Activated T-helper 1 cell treated with anti-CD3 and anti-CD28 coated beads, Interleukin-12 subunit alpha, Interleukin-12 subunit beta, Interleukin-2, Interleukin-4 antibody, amounts not matched to agents 30 ng/mL and 10 ng/mL and 1 ng/mL, durations not matched to agents 14 hours and 24 hours and 36 hours (primary cell): ENCODE data around the gene SURF4. TPM values are rescaled to one million over a fixed set of nuclear protein-coding genes. Genes with fewer than 3 reads are reported as not detected.
"Not testable (repeated sequence)": the region's sequence is repeated elsewhere in the genome, so short reads cannot be mapped to it uniquely, and the experiment has no call there.

Source experiments
- DNase-seq: peaks from one replicate; pipeline ENCODE4 v3.0.0; 2021; ENCODE audit warnings: low spot score
- H3K27ac Mint-ChIP-seq: one replicate; pipeline ENCODE4 v1.8.0; 2021; ENCODE audit warnings: mild to moderate bottlenecking, mixed read lengths
- H3K27me3 Mint-ChIP-seq: one replicate; pipeline ENCODE4 v1.8.0; 2022; ENCODE audit warnings: mild to moderate bottlenecking, moderate library complexity, mixed read lengths; ENCODE audit not compliant: insufficient read depth
- H3K36me3 Mint-ChIP-seq: one replicate; pipeline ENCODE4 v1.8.0; 2021; ENCODE audit warnings: low read depth, mixed read lengths
- H3K4me1 Mint-ChIP-seq: one replicate; pipeline ENCODE4 v1.8.0; 2021; ENCODE audit warnings: low read depth, mixed read lengths
- H3K4me3 Mint-ChIP-seq: one replicate; pipeline ENCODE4 v1.8.0; 2021; ENCODE audit warnings: mild to moderate bottlenecking, moderate library complexity, mixed read lengths
- H3K9me3 Mint-ChIP-seq: one replicate; pipeline ENCODE4 v1.8.0; 2021; ENCODE audit warnings: mixed read lengths
- intact Hi-C: fragments of 100-400 bp; cut with micrococcal nuclease; formaldehyde crosslinking; loops from one replicate; pipeline ENCODE4 v1.15.1; 2024
- total RNA-seq: library from RNA; stranded (reverse); gene quantifications from 2 replicates; pipeline ENCODE4 v1.2.3, GENCODE V29; 2022

SURF4 gene
- total RNA-seq, 1 donor from 2014 or later, result 236 TPM

DNA sequence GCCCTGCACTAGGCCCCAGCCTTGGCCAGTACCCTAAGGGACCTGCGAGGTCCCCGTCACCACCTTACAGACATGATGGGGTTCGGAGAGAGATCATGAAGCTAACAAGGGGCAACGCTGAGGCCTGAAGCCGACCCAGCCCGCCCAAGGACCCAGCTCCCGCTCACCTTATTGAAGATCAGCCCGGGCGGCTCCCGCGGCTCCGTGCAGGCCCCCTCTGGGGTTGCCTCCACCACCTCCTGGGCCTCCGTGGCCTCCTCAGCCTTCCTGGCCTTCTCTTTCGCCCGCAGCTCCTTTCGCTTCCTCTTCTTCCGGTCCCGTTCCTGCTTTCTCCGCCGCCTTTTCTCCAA, 43.5 kb downstream of the SURF4 start:
- Mint-ChIP-seq H3K4me3 (no peak overlapping the region), H3K36me3 (peaks cover 42% of the 10 kb centered on the region), H3K4me1 (peaks cover 16% of the 10 kb centered on the region), H3K27ac (no peak overlapping the region), H3K9me3 (no peaks in the 10 kb centered on the region), H3K27me3 (no peaks in the 10 kb centered on the region)
- intact Hi-C loops, result no loop called here
- DNase-seq, result no peak

DNA sequence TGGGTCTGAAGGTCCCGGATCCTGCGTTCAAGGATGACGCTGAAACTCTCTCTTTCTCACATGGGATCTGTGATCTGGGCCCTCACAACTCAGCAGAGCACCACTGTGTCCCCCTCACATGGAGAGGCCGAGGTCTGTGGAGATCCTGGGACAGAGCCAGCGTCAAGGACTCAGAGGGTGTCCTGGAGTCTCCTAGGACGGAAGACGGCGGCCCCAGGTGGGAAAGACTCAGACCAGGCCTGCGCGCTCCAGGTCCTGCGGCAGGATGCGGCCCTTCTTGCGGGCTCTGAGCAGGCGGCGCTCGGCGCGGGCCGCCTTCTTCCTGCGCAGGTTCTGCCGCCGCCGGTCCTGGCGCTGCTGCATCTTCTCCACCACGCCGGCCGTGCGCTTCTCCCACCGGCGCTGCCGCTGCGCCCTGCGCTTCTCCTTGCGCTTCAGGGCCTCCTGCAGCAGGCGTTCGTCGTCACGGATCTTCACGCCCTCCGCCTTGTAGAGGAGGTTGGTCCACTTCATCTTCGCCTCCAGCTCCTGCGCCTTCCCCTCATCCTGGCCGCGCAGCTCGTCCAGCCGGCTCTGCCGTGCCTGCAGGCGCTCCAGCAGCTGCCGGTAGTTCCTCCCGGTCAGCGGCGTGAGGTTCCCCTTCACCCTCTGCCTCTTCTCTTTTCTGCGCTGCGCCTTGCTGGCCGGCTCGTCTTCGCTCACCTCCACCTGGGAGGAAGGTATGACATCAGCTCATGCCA, 44.0 kb downstream of the SURF4 start:
- Mint-ChIP-seq H3K4me3 (no peak overlapping the region), H3K4me1 (peaks cover 16% of the 10 kb centered on the region), H3K9me3 (no peaks in the 10 kb centered on the region), H3K36me3 (peaks cover 42% of the 10 kb centered on the region), H3K27ac (no peak overlapping the region), H3K27me3 (no peaks in the 10 kb centered on the region)
- DNase-seq, result no peak
- intact Hi-C loops, result no loop called here

DNA sequence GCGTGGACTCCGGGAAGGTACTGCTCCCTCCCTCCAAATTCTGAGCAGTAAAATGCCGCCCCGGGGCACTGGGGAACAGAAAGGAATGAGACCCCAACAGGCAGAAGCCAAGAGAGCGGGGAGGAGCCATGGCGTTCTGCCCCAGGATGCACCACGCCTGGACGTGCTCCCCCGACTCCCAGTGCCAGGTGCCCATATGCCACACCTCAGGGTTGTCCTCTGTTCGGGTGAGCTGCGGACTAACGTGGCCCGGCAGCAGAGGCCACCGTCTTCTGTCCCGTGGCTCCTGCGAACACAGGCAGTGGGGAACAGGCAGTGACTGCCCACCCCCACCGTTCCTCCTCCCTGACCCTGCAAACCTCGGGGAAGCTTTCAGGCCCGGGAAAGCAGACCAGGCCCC, 44.6 kb downstream of the SURF4 start:
- Mint-ChIP-seq H3K4me3 (no peak overlapping the region), H3K9me3 (no peaks in the 10 kb centered on the region), H3K27ac (no peak overlapping the region), H3K36me3 (peaks cover 42% of the 10 kb centered on the region), H3K4me1 (peaks cover 16% of the 10 kb centered on the region), H3K27me3 (no peaks in the 10 kb centered on the region)
- intact Hi-C loops, result no loop called here
- no peak for DNase-seq

DNA sequence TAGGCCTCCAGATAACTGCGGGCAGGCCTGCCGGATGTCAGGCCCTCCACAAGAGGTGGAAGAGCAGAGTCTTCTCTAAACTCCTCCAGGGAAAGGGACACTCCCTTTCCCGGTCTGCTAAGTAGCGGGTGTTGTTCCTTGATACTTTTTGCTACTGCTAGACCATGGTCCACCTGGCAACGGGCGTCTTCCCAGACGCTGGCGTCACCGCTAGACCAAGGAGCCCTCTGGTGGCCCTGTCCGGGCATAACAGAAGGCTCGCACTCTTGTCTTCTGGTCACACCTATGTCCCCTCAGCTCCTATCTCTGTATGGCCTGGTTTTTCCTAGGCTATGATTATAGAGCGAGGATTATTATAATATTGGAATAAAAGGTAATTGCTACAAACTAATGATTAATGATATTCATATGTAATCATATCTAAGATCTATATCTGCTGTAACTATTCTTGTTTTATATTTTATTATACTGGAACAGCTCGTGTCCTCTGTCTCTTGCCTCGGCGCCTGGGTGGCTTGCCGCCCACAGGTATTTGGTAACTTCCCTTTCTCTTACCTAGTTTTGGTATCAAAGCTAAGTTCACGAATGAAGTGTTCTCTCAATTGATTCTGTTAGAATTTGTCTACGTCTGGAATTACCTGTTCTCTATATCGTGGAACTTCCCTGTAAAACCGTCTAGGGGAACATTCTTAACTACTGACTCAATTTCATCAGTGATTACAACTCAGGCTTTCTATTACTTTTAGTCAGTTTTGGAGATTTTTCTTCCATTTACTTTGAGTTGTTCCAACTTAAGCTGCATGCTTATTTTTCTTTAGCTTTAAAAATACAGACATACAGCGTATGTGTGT, 46.3 kb downstream of the SURF4 start:
- not testable (repeated sequence) for H3K9me3 Mint-ChIP-seq, H3K27me3 Mint-ChIP-seq, H3K27ac Mint-ChIP-seq, H3K4me1 Mint-ChIP-seq, DNase-seq, H3K4me3 Mint-ChIP-seq
- intact Hi-C loops, result loop anchor here (1.0 kb wide), 2 partner anchors 90 to 157 kb away; no protein-coding TSS in a partner anchor
- peaks cover 35% of the 10 kb centered on the region for H3K36me3 Mint-ChIP-seq

DNA sequence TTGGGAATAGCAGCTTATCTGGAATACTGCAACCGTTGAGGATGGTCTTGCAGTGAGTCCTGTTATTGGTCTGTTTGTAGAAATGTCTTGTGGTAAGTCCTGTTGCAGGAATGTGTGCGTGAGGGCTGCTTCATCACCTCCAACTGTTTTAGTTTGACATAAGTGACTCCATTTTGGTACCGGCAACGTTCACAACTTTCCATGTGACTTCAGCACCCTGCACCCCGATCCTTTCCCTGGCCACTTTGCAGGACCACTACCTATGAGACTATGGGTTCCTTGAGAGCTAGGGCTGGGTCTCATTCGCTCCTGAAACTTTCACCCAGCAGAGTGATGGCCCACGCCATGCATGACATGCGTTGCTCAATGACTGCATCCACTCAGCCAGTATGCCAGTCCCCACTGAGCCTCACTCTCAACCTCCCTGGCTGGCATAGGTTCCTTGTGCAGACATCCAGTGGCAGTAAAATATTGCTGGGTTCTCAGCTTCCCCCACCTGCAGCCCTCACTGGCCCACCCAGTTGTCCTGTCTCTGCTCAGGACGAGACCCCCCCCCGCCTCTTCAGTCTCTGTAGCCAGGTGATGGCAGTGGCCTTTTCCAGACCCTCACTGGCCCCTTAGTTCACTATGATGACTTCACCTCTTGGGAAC, 47.9 kb downstream of the SURF4 start:
- Mint-ChIP-seq H3K27ac (no peak overlapping the region), H3K4me1 (no peaks in the 10 kb centered on the region), H3K4me3 (no peak overlapping the region), H3K27me3 (no peaks in the 10 kb centered on the region), H3K36me3 (peaks cover 25% of the 10 kb centered on the region), H3K9me3 (no peaks in the 10 kb centered on the region)
- intact Hi-C loops, result no loop called here
- DNase-seq, result no peak

DNA sequence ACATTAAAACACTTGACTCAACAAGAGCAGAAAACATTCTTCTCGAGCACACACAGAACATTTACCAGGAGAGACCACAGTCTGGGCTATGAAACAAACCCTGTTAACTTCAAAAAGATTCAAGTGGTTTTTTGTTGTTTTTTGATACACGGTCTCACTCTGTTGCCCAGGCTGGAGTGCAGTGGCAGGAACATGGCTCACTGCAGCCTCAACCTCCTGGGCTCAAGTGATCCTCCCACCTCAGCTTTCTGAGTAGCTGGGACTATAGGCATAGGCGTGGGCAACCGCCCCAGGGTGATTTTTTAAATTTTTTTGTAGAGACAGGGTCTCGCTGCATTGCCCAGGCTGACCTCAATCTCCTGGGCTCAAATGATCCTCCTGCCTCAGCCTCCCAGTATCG, 48.8 kb downstream of the SURF4 start:
- H3K4me1 Mint-ChIP-seq, intact Hi-C loops, H3K4me3 Mint-ChIP-seq, DNase-seq, H3K27ac Mint-ChIP-seq, H3K27me3 Mint-ChIP-seq, H3K9me3 Mint-ChIP-seq: not testable (repeated sequence)
- H3K36me3 Mint-ChIP-seq, result peaks cover 17% of the 10 kb centered on the region

DNA sequence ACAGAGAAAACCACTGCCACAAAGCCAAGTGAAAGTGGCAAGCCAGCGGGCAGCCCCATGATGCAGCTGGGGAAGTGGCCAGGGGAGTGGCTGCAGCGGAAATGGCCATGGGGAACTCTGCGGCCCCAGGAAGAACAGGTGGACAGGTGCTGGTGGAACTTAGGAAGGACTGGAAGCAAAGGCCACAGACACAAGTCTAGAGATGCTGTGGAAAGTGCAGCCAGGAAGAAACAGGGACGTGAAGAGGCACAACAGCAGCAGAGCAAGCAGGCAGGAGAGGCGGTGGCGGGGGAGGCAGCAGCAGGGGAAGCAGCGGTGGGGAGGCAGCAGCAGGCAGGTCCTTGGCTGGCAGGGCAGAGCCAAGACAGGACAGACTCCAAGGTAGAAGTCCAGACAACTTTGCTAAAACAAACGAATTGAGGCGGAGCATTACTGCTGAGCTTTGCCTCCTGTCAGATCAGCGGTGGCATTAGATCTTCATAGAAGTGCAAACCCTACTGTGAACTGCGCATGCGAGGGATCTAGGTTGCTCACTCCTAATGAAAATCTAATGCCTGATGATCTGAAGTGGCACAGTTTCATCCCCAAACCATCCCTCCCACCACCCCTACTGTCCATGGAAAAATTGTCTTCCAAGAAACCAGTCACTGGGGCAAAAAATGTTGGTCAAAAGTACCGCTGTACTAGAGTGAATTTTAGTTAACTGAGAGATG, 51.7 kb downstream of the SURF4 start:
- DNase-seq, result no peak
- Mint-ChIP-seq H3K27ac (no peak overlapping the region), H3K4me1 (no peaks in the 10 kb centered on the region), H3K36me3 (peaks cover 6% of the 10 kb centered on the region), H3K4me3 (no peak overlapping the region), H3K27me3 (no peaks in the 10 kb centered on the region), H3K9me3 (no peaks in the 10 kb centered on the region)
- intact Hi-C loops, result no loop called here

DNA sequence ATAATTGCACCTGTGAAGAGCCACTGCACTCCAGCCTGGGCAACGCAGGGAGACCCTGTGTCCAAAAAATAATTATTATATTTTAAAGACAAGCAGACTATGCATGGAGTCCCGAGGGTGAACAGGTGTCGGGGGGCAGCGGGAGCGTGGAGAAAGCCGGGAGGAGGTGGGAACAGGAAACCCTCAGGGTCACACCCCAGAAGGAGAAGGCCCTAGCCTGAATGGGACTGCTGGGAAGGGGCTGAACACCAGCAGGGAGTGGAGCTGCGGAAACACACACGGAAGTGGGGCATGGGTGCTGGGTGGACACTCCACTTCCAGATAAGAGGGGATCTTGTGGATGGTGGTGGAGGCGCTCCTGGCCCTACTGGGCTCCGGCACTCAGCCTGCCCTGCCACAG, 52.6 kb downstream of the SURF4 start:
- no peak overlapping the region for H3K27ac Mint-ChIP-seq
- no peaks in the 10 kb centered on the region for H3K36me3 Mint-ChIP-seq
- no peaks in the 10 kb centered on the region for H3K27me3 Mint-ChIP-seq

DNA sequence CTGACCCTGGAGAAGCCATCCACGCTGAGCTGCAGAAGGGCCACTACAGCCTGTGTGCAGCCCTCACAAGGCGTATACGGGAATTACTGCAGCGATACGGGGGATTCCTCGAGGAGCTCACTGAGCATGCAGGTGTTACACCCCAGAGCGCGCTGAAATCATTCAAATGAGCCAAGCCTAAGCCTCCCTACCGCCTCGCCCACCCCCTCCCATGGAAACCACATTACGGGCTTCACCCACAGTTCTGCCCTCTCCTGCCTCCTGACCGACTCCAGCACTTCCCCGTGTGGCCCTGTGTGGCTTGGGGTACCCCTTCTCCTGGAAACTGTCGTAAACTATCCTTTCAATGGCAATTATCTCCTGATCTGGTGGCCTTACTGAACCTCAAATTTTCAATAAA, 53.2 kb downstream of the SURF4 start:
- Mint-ChIP-seq H3K27ac (no peak overlapping the region), H3K4me3 (no peak overlapping the region), H3K27me3 (no peaks in the 10 kb centered on the region), H3K36me3 (no peaks in the 10 kb centered on the region), H3K4me1 (no peaks in the 10 kb centered on the region), H3K9me3 (no peaks in the 10 kb centered on the region)
- no peak for DNase-seq
- intact Hi-C loops, result no loop called here

More for the DNA sequence above, 52.6 kb downstream of the SURF4 start:
- no peak overlapping the region for H3K4me3 Mint-ChIP-seq
- H3K9me3 Mint-ChIP-seq, result no peaks in the 10 kb centered on the region
- H3K4me1 Mint-ChIP-seq, result no peaks in the 10 kb centered on the region
- no peak for DNase-seq
- intact Hi-C loops, result no loop called here

DNA sequence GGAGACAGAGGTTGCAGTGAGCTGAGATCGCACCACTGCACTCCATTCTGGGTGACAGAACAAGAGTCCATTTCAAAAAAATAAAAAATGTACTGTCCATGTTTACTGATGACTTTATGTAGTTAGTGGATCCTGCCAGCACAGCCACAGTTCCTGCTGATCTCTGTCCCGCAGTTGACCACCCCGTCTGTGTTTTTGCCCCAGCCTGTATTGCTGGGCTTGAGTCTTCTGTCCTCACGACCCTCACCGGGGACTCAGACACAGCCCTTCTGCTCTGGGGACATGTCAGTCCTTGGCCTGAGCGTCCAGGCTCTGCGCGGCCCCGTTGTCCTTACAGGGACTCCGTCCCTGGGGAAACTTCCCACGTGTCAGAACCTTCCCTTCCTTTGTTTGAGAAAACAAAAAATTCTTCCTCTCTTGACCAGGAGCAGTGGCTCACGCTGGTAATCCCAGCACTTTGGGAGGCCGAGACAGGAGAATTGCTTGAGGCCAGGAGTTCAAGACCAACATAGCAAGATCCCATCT, 54.4 kb downstream of the SURF4 start:
- no peaks in the 10 kb centered on the region for H3K36me3 Mint-ChIP-seq
- intact Hi-C loops, result no loop called here
- H3K9me3 Mint-ChIP-seq, result no peaks in the 10 kb centered on the region
- no peaks in the 10 kb centered on the region for H3K4me1 Mint-ChIP-seq
- no peak for DNase-seq
- no peak overlapping the region for H3K4me3 Mint-ChIP-seq
- H3K27me3 Mint-ChIP-seq, result no peaks in the 10 kb centered on the region
- no peak overlapping the region for H3K27ac Mint-ChIP-seq

DNA sequence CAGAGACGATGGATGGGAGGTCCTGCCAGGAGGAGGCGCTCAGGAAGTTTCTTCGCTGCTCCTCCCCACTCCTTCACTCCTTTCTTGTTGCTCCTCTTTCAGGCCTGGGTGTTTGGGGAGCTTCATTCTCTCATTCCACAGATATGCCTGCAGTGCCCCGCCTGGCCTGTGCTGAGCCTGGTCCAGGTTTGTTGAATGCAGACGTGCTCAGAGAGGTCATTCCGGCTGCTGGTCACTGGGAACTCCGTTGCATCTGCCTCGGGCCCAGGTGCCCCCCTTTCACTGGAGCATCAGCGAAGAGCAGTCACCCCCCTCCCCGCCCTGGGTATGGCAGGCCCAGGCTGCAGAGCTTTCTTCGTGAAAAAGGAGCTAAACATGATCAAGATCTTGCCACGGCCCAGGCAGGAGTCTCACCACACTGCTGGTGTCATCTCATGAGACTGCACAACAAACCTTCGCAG, 55.4 kb downstream of the SURF4 start:
- H3K27ac Mint-ChIP-seq, result no peak overlapping the region
- no peaks in the 10 kb centered on the region for H3K36me3 Mint-ChIP-seq
- H3K9me3 Mint-ChIP-seq, result no peaks in the 10 kb centered on the region
- H3K4me3 Mint-ChIP-seq, result no peak overlapping the region
- no peaks in the 10 kb centered on the region for H3K27me3 Mint-ChIP-seq
- intact Hi-C loops, result no loop called here
- no peak for DNase-seq
- no peaks in the 10 kb centered on the region for H3K4me1 Mint-ChIP-seq

DNA sequence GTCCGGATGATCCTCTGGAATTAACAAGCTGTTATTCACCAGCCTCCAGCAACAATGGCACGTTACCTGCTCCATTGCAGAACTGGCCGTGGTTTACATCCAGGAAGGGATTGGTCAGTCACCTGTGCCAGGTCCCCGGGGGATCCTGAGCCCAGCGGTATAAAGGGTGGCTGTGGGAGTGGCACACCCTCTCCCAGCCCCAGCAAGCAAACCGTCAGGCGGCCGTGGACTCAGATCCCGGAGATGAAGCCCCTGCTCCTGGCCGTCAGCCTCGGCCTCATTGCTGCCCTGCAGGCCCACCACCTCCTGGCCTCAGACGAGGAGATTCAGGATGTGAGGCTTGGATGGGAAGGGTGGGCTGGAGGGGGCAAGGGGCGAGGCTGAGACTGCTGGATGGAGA, 58.3 kb downstream of the SURF4 start:
- H3K27ac Mint-ChIP-seq, H3K36me3 Mint-ChIP-seq, intact Hi-C loops, H3K4me3 Mint-ChIP-seq, H3K9me3 Mint-ChIP-seq, H3K27me3 Mint-ChIP-seq, H3K4me1 Mint-ChIP-seq, DNase-seq: not testable (repeated sequence)
